ENCODE measurements around the gene GPR83.
"Not testable (repeated sequence)": the region's sequence is repeated elsewhere in the genome, so short reads cannot be mapped to it uniquely, and the experiment has no call there.

GPR83 gene

GRCh38 chr11:94400839-94401772, at the start of gene GPR83:
Gene GPR83 (minus strand): TSS chr11:94401419. CDS start chr11:94401247, 172 bp downstream.
- DNase-seq, result no peak

GRCh38 chr11:94450048-94450447, 48.8 kb upstream of the GPR83 start:
- DNase-seq, result no peak

GRCh38 chr11:94449437-94449836, 48.2 kb upstream of the GPR83 start:
- peak; percentile 16 to 27 for DNase-seq

- DNase-seq, result no peak
Measured at GRCh38 chr11:94449029-94449428, 47.8 kb upstream of the GPR83 start.

GRCh38 chr11:94447149-94447548, 45.9 kb upstream of the GPR83 start:
- no peak for DNase-seq

GRCh38 chr11:94445641-94446040, 44.4 kb upstream of the GPR83 start:
- no peak for DNase-seq

GRCh38 chr11:94433049-94433448, 31.8 kb upstream of the GPR83 start:
- DNase-seq, result no peak

- no peak for DNase-seq
Measured at GRCh38 chr11:94424662-94425061, 23.4 kb upstream of the GPR83 start.

GRCh38 chr11:94424011-94424410, 22.8 kb upstream of the GPR83 start:
- DNase-seq, result no peak

- no peak for DNase-seq
Measured at GRCh38 chr11:94423507-94423906, 22.3 kb upstream of the GPR83 start.

- DNase-seq, result no peak
Measured at GRCh38 chr11:94418123-94418765, 17.0 kb upstream of the GPR83 start.

- no peak for DNase-seq
Measured at GRCh38 chr11:94417386-94417987, 16.3 kb upstream of the GPR83 start.

GRCh38 chr11:94405062-94405833, 4.0 kb upstream of the GPR83 start:
- DNase-seq, result no peak

GRCh38 chr11:94402355-94402754, 1.1 kb upstream of the GPR83 start:
- no peak for DNase-seq

- no peak for DNase-seq
Measured at GRCh38 chr11:94401773-94402265, 600 bp upstream of the GPR83 start.

GRCh38 chr11:94400457-94400838, 771 bp downstream of the GPR83 start:
- DNase-seq, result no peak

GRCh38 chr11:94400050-94400449, 1.2 kb downstream of the GPR83 start:
- DNase-seq, result no peak

- no peak for DNase-seq
Measured at GRCh38 chr11:94398101-94398500, 3.1 kb downstream of the GPR83 start.

- no peak for DNase-seq
Measured at GRCh38 chr11:94396282-94396681, 4.9 kb downstream of the GPR83 start.

- DNase-seq, result not testable (repeated sequence)
Measured at GRCh38 chr11:94391937-94392336, 9.3 kb downstream of the GPR83 start.

- no peak for DNase-seq
Measured at GRCh38 chr11:94379613-94380012, 21.6 kb downstream of the GPR83 start.

GRCh38 chr11:94376841-94377240, 24.4 kb downstream of the GPR83 start:
- DNase-seq, result no peak

- not testable (repeated sequence) for DNase-seq
Measured at GRCh38 chr11:94370576-94370975, 30.6 kb downstream of the GPR83 start.

Measured in SHP77 (cell line).